K562 (cell line): ENCODE data around the gene THUMPD1. TPM values are rescaled to one million over a fixed set of nuclear protein-coding genes. Genes with fewer than 3 reads are reported as not detected.
A peak's percentile ranks its signal among the peaks of the same experiment; 100 is the strongest.

ENCODE experiments used
- ATAC-seq: fragments of 200-7000 bp; cut with Tn5 transposase; 3 replicates; pipeline ENCODE4 v1.9.1; 2020; ENCODE audit warnings: moderate library complexity
- BruUV-seq: library from RNA; stranded (reverse); fragments of 400-500 nt; replicated peaks from 2 replicates; lab custom pipeline; 2021; lab: Mats Ljungman, UMichigan
- CTCF ChIA-PET: fragments of 300-600 bp; formaldehyde crosslinking; extraction: SDS; loops from one replicate; lab custom pipeline; 2021; ENCODE audit warnings: low intra/inter-chr PET ratio; lab: Yijun Ruan, JAX
- POLR2A ChIA-PET: fragments of 300-600, 350-650 bp; sonication (Branson Sonifier 250); formaldehyde crosslinking; extraction: SDS; loops from one replicate; lab custom pipeline; 2021; ENCODE audit warnings: antibody characterized with exemption, inconsistent platforms; lab: Yijun Ruan, JAX
- DNase-seq, 4 experiments: peaks; one replicate each; pipeline versions ENCODE4 v3.0.0 to v3.0.0-alpha.2; 2011 to 2018; ENCODE audit warnings: low spot score in 3 of 4, mixed read lengths in 3 of 4; ENCODE audit errors: extremely low read depth in 1 of 4
- FAIRE-seq: peaks from 2 replicates; lab custom pipeline; 2011; peaks lifted over from hg19 to GRCh38; lab: Jason Lieb, UNC
- H2AFZ ChIP-seq: 2 replicates; pipeline ENCODE4 v1.6.0; 2011; ENCODE audit warnings: low read depth, low read length, control low read depth, inconsistent platforms
- H3K27ac ChIP-seq: fragments of 200-600 bp; 3 replicates; pipeline ENCODE4 v1.8.0; 2011; ENCODE audit warnings: low read depth, mild to moderate bottlenecking, control low read depth, inconsistent platforms, low read length, moderate library complexity, mixed read lengths; ENCODE audit errors: extremely low read depth
- H3K27me3 ChIP-seq, 2 experiments: fragments of 300-600 bp in 1 of 2; 2 replicates in 1 of 2; 3 replicates in 1 of 2; pipeline versions ENCODE4 v1.6.0 to v1.8.0; 2011; ENCODE audit warnings: inconsistent platforms in 2 of 2, low read length in 2 of 2, mild to moderate bottlenecking in 1 of 2, mixed read lengths in 1 of 2, moderate library complexity in 1 of 2; ENCODE audit not compliant: control insufficient read depth in 2 of 2, insufficient read depth in 2 of 2
- H3K36me3 ChIP-seq: fragments of 300-600 bp; 3 replicates; pipeline ENCODE4 v1.8.0; 2011; ENCODE audit warnings: mild to moderate bottlenecking, low read length, inconsistent platforms; ENCODE audit not compliant: control insufficient read depth, insufficient read depth
- H3K4me1 ChIP-seq, 2 experiments: fragments of 200-600 bp in 1 of 2; replicated peaks in 1 of 2; 2 replicates in 1 of 2; 3 replicates in 1 of 2; pipeline versions ENCODE4 v1.5.1 to v1.8.0; 2011; ENCODE audit warnings: inconsistent platforms in 2 of 2, low read length in 2 of 2, mild to moderate bottlenecking in 1 of 2, mixed read lengths in 1 of 2, moderate library complexity in 1 of 2; ENCODE audit not compliant: control insufficient read depth in 2 of 2, insufficient read depth in 2 of 2
- H3K4me2 ChIP-seq: 2 replicates; pipeline ENCODE4 v1.6.1; 2011; ENCODE audit warnings: low read length, control low read depth, inconsistent platforms, mixed read lengths; ENCODE audit not compliant: insufficient read depth
- H3K4me3 ChIP-seq: fragments of 200-600 bp; sonication (generic), shearing (Covaris generic); 2 replicates; pipeline ENCODE4 v1.5.1; 2016; ENCODE audit warnings: control low read depth, inconsistent platforms
- H3K79me2 ChIP-seq: fragments of 200-600 bp; 3 replicates; pipeline ENCODE4 v1.8.0; 2011; ENCODE audit warnings: low read length, inconsistent platforms; ENCODE audit not compliant: control insufficient read depth, insufficient read depth
- H3K9ac ChIP-seq, 2 experiments: 2 replicates each; pipeline versions ENCODE4 v1.6.0 to v1.6.1; 2011; ENCODE audit warnings: low read depth in 2 of 2, low read length in 2 of 2, control low read depth in 1 of 2, inconsistent platforms in 1 of 2, mild to moderate bottlenecking in 1 of 2, mixed read lengths in 1 of 2; ENCODE audit not compliant: insufficient read depth in 1 of 2
- H3K9me1 ChIP-seq: one replicate; pipeline ENCODE4 v1.6.0; 2011; ENCODE audit warnings: inconsistent platforms, mild to moderate bottlenecking, low read length, moderate library complexity; ENCODE audit not compliant: control insufficient read depth, insufficient read depth
- H3K9me3 ChIP-seq: replicated peaks from 2 replicates; pipeline ENCODE4 v1.5.1; 2011; ENCODE audit warnings: low read depth, low read length, inconsistent platforms; ENCODE audit not compliant: control insufficient read depth, insufficient read depth
- H4K20me1 ChIP-seq: replicated peaks from 2 replicates; pipeline ENCODE4 v1.6.1; 2011; ENCODE audit warnings: low read length, inconsistent platforms, mixed read lengths; ENCODE audit not compliant: control insufficient read depth, insufficient read depth
- CHD1 ChIP-seq: fragments of 200-600 bp; sonication (generic); IDR thresholded peaks from one replicate; pipeline ENCODE4 v1.6.1; 2012; ENCODE audit warnings: mild to moderate bottlenecking, moderate library complexity, low read length, inconsistent platforms
- HBP1 ChIP-seq: fragments of 450-650 bp; formaldehyde crosslinking; IDR thresholded peaks from 2 replicates; pipeline ENCODE4 v1.4.0; 2022; ENCODE audit warnings: missing genetic modification characterization
- HNRNPUL1 ChIP-seq: fragments of 200-400 bp; formaldehyde crosslinking; IDR thresholded peaks from 2 replicates; pipeline ENCODE4 v1.6.1; 2017; ENCODE audit warnings: low read length
- HSF4 ChIP-seq: fragments of 250-450 bp; sonication (Bioruptor Pico); IDR thresholded peaks from 2 replicates; pipeline ENCODE4 v2.1.2; 2022; ENCODE audit warnings: mild to moderate bottlenecking, moderate library complexity, borderline replicate concordance
- MNT ChIP-seq, 2 experiments: fragments of 450-650 bp; conservative IDR thresholded peaks; 2 replicates each; pipeline ENCODE4 v1.6.1; 2017; ENCODE audit warnings: mild to moderate bottlenecking in 2 of 2, moderate library complexity in 2 of 2
- NCOA6 ChIP-seq: fragments of 450-650 bp; IDR thresholded peaks from 2 replicates; pipeline ENCODE4 v1.6.1; 2017; ENCODE audit warnings: mild to moderate bottlenecking
- ZNF121 ChIP-seq: sonication (generic); formaldehyde crosslinking; conservative IDR thresholded peaks from 2 replicates; pipeline ENCODE4 v1.8.0; 2022; ENCODE audit warnings: missing genetic modification reagents
- ZNF239 ChIP-seq: fragments of 250-450 bp; sonication (Bioruptor Pico); IDR thresholded peaks from 2 replicates; pipeline ENCODE4 v1.4.0; 2020; ENCODE audit warnings: mild to moderate bottlenecking
- ZNF263 ChIP-seq: sonication (generic); formaldehyde crosslinking; IDR thresholded peaks from 2 replicates; pipeline ENCODE4 v1.8.0; 2022; ENCODE audit warnings: mild to moderate bottlenecking, missing genetic modification reagents, borderline replicate concordance
- WGBS: fragments of 100-300 bp; shearing (Covaris generic); methylation state at CpG from one replicate; pipeline ENCODE4 v1.1.6; 2016; ENCODE audit warnings: low coverage, mixed read lengths; ENCODE audit not compliant: insufficient coverage; ENCODE audit errors: missing lambda C conversion rate; 5-methylcytosine and 5-hydroxymethylcytosine counted together
- in situ Hi-C: fragments of 300-500 bp; cut with MboI; formaldehyde crosslinking; loops from 4 replicates; pipeline ENCODE4 v1.15.0; 2018; ENCODE audit warnings: inconsistent platforms, mixed read lengths
- intact Hi-C: fragments of 100-400 bp; cut with micrococcal nuclease; formaldehyde crosslinking; loops from 2 replicates; pipeline ENCODE4 v1.14.2; 2022
- polyA plus RNA-seq, 8 experiments: library from polyadenylated mRNA; depleted of rRNA in 4 of 8; stranded (reverse) in 5 of 8; unstranded in 3 of 8; fragments of >200 nt; fragmentation: Nextera tagmentation in 2 of 8; fragmentation: Illumina TruSeq in 1 of 8; extraction: Ambion mirVana in 2 of 8; extraction: Trizol in 1 of 8; gene quantifications; 2 replicates each; pipeline versions ENCODE4 v1.2.1 to v1.2.3, GENCODE V29; 2011 to 2014; ENCODE audit warnings: inconsistent platforms in 1 of 8, missing spikeins in 1 of 8
- total RNA-seq, 7 experiments: library from RNA; depleted of rRNA in 6 of 7; stranded (reverse); fragments of >200 nt in 6 of 7; fragmentation: Illumina TruSeq in 2 of 7; extraction: Trizol in 2 of 7; gene quantifications; 2 replicates each; pipeline versions ENCODE4 v1.2.1 to v1.2.3, GENCODE V29; 2011 to 2021; ENCODE audit warnings: low replicate concordance in 1 of 7
- TF ChIP-seq, protein P1 (sequence below), 3 experiments: IDR thresholded peaks in 2 of 3; conservative IDR thresholded peaks in 1 of 3; 2 replicates each; pipeline ENCODE4 v1.5.1; 2011 to 2012; ENCODE audit warnings: low read length in 3 of 3, mild to moderate bottlenecking in 3 of 3, control low read depth in 2 of 3, improper control_type of control experiment in 1 of 3, inconsistent platforms in 1 of 3, low read depth in 1 of 3, mixed read lengths in 1 of 3, moderate library complexity in 1 of 3; ENCODE audit not compliant: insufficient read depth in 2 of 3
- TF ChIP-seq, protein P2 (sequence below): fragments of 450-650 bp; formaldehyde crosslinking; IDR thresholded peaks from 2 replicates; pipeline ENCODE4 v1.4.0; 2020; ENCODE audit warnings: mild to moderate bottlenecking, moderate library complexity

Gene THUMPD1
- total and polyA plus RNA-seq, 9 of the 15 experiments (the other 6 are each of a cell fraction or from before 2014, with no cell fraction given) = 37.8 to 101 (median 56.8) TPM

GRCh38 chr16:20740901-20741521 lies 607 bp downstream of the THUMPD1 start (continued):
- TF ChIP-seq HSF4 (CRISPR knock-in tag) (0 out of 2 replicates have a peak, but pooled peaks have one; percentile 33), ZNF121 (CRISPR knock-in tag) (peak; percentile 82), ZNF263 (peak; percentile 80; the same call in 1 of the 2 replicates), HNRNPUL1 (no peak)
- TF ChIP-seq, all 486 proteins: peak for 31

GRCh38 chr16:20740007-20740883 lies 1.4 kb downstream of the THUMPD1 start:
- H3K9me3 ChIP-seq = peaks cover 4% of the 10 kb centered on the region; the same call in 1 of the 2 replicates
- in situ Hi-C loops (no loop called here), intact Hi-C loops (loop anchor here (5.0 kb wide), 3 partner anchors 37 to 67 kb away; partner anchors contain the start of genes ERI2 and REXO5)
- H4K20me1 ChIP-seq = no peaks in the 10 kb centered on the region
- ChIA-PET CTCF (interaction anchor here (1.0 kb wide), 1 partner anchor 34 kb away, joined by 3 read pairs; no protein-coding TSS in a partner anchor), POLR2A (interaction anchor here (0.7 to 1.6 kb wide), 4 partner anchors 9 to 408 kb away, joined by 3 to 5 read pairs (median 4); partner anchors contain the start of genes ERI2 and REXO5)
- no peak for DNase-seq
- FAIRE-seq = no peak
- peak overlapping the region; percentile 96 for H3K4me3 ChIP-seq
- ATAC-seq = no peak
- no peak overlapping the region for H2AFZ ChIP-seq
- no TSS peak for BruUV-seq
- peak overlapping the region; percentile 93 for H3K4me2 ChIP-seq
- no peaks in the 10 kb centered on the region for H3K27me3 ChIP-seq
- no peaks in the 10 kb centered on the region for H3K9me1 ChIP-seq
- H3K36me3 ChIP-seq = peaks cover 56% of the 10 kb centered on the region
- WGBS = 7% methylated on average over 11 of the region's 11 CpGs
- peaks cover 49% of the 10 kb centered on the region for H3K79me2 ChIP-seq
- H3K9ac ChIP-seq = peak overlapping the region; percentile 87 to 99
- H3K27ac ChIP-seq = peak overlapping the region; percentile 76
- peaks cover 30 to 40% of the 10 kb centered on the region in 2 experiments for H3K4me1 ChIP-seq
- no peak for TF ChIP-seq ZNF239
- TF ChIP-seq HBP1 (CRISPR knock-in tag) = peak; percentile 46; the same call in 1 of the 2 replicates
- TF ChIP-seq NCOA6 = no peak
- 0 out of 4 replicates have a peak, but pooled peaks of 1 of the 2 experiments have one; percentile 18 for TF ChIP-seq MNT (conservative IDR thresholded peaks at IDR 0.05)
- TF ChIP-seq, protein P1, sequence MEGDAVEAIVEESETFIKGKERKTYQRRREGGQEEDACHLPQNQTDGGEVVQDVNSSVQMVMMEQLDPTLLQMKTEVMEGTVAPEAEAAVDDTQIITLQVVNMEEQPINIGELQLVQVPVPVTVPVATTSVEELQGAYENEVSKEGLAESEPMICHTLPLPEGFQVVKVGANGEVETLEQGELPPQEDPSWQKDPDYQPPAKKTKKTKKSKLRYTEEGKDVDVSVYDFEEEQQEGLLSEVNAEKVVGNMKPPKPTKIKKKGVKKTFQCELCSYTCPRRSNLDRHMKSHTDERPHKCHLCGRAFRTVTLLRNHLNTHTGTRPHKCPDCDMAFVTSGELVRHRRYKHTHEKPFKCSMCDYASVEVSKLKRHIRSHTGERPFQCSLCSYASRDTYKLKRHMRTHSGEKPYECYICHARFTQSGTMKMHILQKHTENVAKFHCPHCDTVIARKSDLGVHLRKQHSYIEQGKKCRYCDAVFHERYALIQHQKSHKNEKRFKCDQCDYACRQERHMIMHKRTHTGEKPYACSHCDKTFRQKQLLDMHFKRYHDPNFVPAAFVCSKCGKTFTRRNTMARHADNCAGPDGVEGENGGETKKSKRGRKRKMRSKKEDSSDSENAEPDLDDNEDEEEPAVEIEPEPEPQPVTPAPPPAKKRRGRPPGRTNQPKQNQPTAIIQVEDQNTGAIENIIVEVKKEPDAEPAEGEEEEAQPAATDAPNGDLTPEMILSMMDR (IDR thresholded peaks at IDR 0.05 in 2 of 3, conservative IDR thresholded peaks at IDR 0.05 in 1 of 3; ENCODE audit: insufficient read depth in 2 of 3, low read depth in 1 of 3, low read length in 3 of 3) = peak in 2 of 3 experiments; percentile 23 to 35; a peak in 2 of 6 replicates
- TF ChIP-seq, protein P2, sequence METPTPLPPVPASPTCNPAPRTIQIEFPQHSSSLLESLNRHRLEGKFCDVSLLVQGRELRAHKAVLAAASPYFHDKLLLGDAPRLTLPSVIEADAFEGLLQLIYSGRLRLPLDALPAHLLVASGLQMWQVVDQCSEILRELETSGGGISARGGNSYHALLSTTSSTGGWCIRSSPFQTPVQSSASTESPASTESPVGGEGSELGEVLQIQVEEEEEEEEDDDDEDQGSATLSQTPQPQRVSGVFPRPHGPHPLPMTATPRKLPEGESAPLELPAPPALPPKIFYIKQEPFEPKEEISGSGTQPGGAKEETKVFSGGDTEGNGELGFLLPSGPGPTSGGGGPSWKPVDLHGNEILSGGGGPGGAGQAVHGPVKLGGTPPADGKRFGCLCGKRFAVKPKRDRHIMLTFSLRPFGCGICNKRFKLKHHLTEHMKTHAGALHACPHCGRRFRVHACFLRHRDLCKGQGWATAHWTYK = 0 out of 2 replicates have a peak, but pooled peaks have one; percentile 10
- TF ChIP-seq CHD1 = peak; percentile 18
